GM12864 (cell line): ENCODE measurements around the gene CLIC2.

Experiments
- DNase-seq: peaks from one replicate; pipeline ENCODE4 v3.0.0-alpha.2; 2011; ENCODE audit warnings: low read depth
- H3K4me3 ChIP-seq: 2 replicates; pipeline ENCODE4 v1.5.1; 2011; ENCODE audit warnings: mild to moderate bottlenecking, low read depth, low read length, control low read depth
- TF ChIP-seq, protein P1 (sequence below): IDR thresholded peaks from 2 replicates; pipeline ENCODE4 v1.5.1; 2011; ENCODE audit warnings: low read depth, mild to moderate bottlenecking, moderate library complexity, low read length, control low read depth, inconsistent platforms; ENCODE audit errors: missing control alignments

CLIC2 gene

DNA sequence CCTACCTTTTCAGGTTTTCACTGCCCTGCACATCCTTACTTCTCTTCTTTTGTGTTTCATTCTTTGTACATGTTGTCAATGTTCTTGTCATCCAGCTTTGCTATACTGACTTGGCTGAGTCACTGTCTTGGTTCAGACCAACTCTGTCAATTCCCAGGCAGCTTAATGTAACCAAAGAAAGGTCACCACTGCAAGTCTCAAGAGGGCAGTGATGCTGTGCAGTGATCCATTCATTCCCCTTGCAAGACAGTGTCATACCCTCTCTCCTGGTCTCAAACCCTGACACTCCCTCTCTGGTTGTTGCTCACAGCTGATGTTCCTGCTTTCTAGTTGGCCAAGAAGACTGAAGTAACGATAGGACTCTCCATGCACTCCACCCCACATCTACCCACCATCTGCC is 87.7 kb downstream of the CLIC2 start:
- H3K4me3 ChIP-seq = no peak overlapping the region
- TF ChIP-seq, protein P1, sequence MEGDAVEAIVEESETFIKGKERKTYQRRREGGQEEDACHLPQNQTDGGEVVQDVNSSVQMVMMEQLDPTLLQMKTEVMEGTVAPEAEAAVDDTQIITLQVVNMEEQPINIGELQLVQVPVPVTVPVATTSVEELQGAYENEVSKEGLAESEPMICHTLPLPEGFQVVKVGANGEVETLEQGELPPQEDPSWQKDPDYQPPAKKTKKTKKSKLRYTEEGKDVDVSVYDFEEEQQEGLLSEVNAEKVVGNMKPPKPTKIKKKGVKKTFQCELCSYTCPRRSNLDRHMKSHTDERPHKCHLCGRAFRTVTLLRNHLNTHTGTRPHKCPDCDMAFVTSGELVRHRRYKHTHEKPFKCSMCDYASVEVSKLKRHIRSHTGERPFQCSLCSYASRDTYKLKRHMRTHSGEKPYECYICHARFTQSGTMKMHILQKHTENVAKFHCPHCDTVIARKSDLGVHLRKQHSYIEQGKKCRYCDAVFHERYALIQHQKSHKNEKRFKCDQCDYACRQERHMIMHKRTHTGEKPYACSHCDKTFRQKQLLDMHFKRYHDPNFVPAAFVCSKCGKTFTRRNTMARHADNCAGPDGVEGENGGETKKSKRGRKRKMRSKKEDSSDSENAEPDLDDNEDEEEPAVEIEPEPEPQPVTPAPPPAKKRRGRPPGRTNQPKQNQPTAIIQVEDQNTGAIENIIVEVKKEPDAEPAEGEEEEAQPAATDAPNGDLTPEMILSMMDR = no peak
- DNase-seq = no peak

DNA sequence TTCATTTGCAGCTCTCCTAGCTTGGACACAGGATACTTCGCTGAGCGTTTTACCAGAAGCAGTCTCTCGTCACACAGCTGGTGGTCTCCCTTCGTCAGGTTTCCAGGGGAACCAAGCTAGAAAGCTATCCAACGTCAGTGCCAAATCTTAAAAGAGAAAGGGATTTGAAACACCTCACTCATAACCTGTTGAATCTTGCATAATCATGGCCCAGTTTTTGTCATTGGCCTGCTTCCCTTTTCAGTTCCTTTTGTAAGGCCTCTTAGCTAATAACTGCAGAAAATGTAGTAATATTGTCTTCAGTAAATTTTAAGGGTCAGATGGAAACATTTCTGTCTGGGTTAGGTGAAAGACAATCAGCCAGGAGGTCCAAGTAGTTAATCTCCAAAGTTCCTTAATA is 92.1 kb downstream of the CLIC2 start:
- no peak for DNase-seq
- TF ChIP-seq, protein P1 = no peak
- H3K4me3 ChIP-seq = no peak overlapping the region

DNA sequence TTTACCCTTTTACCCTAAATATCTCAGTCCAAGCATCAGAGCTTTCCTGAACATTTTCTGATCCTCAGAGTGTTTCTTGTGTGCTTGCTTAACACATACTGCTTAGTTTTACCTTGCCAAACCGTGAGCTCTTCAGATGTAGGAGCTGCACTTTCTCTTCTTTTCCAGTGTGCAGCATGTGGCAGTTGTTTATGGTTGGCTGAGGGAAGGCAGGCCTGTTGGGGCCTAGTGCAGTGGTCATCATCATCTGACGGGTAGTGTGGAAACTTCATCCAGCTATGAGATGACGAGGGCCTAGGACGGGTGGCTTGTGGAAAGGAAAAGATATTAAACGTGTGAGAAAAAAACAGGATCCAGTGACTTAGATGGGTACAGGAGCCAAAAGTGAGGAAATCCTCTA is 96.7 kb downstream of the CLIC2 start:
- DNase-seq = no peak
- no peak overlapping the region for H3K4me3 ChIP-seq
- TF ChIP-seq, protein P1 = no peak

DNA sequence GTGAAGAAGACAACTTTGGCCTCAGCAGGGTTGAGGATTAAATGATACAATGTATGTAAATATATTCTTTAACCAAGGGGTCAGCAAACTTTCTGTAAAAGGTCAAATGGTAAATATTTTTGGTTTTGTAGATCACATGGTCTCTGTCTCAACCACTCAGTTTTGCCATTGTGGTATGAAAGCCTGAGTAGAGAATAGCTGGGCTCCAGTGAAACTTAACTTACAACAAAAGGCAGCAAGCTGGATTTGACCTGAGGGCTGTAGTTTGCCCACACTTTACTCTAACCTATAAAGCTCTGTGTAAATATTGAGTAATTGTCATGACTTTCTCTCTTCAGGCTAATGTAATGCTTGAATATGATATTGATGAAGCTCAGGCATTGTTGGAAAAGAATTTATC is 98.5 kb downstream of the CLIC2 start:
- no peak overlapping the region for H3K4me3 ChIP-seq
- TF ChIP-seq, protein P1 = no peak
- no peak for DNase-seq

DNA sequence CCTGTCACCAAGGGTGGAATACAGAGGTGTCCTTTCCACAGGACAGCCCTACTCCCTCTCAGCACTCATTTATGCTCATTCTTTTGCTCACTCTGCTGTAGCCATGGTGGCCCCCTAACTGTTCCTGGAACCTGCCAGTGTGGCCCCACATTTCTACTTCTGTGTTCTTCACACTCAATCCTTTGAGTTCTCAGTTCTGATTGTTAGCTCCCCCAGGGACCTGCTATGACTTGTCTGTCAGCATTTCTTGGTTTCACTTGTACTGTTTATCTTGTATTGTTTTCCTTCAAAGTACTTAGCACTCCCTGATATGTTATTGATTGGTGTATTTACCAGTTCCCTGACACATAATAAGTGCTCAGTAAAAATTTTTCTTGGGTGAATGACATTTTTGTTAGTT is 103.3 kb downstream of the CLIC2 start:
- no peak overlapping the region for H3K4me3 ChIP-seq
- DNase-seq = no peak
- TF ChIP-seq, protein P1 = no peak
